NCI-H128 (cell line): ENCODE data around the gene CD80.
"Not testable (repeated sequence)": the region's sequence is repeated elsewhere in the genome, so short reads cannot be mapped to it uniquely, and the experiment has no call there.

ENCODE experiments used
- DNase-seq: peaks from one replicate; lab custom pipeline; 2025; ENCODE audit not compliant: unreplicated experiment; lab: John Stamatoyannopoulos, UW

Gene CD80

DNA sequence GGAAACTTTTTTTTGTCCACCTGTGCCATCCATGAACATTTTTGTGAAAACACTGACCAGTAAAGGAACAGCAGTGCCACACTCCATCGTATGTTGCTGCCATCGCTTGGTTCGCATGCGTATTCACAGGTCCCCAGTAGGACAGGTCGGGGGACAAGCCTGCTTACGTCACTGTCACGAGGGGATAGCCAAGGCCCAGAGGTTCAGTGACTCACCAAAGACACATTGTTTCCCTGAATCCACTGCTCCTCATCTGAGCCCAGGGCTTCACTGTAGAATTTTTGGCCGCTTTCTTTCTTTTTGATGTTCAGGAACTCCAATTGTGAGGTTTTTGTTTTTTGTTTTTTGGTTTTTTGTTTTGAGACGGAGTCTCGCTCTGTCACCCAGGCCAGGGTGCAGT, 25.8 kb upstream of the CD80 start:
- DNase-seq, result no peak

DNA sequence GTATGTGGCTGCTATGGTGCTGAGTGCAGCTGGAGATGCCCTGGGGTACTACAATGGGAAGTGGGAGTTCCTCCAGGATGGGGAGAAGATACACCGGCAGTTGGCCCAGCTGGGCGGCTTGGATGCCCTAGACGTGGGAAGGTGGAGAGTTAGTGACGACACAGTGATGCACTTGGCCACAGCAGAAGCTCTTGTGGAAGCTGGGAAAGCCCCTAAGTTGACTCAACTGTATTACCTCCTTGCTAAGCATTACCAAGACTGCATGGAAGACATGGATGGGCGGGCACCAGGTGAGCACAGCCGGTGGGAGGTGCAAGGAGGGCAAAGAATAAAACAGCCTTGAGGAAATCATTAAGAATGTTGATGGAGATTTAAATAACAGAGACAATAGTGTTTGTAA, 22.8 kb upstream of the CD80 start:
- no peak for DNase-seq

DNA sequence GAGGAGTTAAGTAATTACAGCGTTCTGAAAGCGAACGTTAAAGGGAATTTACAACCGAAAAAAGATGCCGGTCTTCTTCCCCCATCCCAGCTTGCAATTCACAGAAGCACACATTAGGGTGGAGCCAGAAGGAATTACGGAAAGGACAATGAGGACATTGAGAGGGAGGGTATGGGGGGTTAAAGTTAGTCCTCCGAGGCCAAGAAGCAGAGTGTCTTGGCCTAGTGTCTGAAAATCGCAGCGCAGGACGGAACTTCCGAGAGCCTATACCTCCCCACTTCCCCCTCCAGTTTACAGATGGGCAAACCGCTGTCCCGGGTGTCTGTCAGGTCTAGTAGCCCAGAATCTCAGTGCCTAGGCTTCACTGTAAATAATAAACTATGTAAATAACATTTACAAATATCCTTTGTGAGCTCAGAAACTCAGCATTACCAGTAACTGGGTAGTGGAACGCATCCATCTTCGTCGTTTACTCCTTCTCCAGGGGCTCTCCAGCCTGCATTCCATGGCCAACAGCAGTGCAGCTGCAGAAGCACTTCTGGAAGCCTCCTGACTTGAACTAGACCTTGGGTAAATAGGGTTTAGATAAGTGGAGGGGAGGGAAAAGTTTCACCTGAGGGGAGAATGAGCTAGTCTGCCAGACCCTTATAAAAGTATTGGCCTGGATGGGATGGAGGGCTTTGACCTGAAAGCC, 20.8 kb upstream of the CD80 start:
- DNase-seq, result no peak

DNA sequence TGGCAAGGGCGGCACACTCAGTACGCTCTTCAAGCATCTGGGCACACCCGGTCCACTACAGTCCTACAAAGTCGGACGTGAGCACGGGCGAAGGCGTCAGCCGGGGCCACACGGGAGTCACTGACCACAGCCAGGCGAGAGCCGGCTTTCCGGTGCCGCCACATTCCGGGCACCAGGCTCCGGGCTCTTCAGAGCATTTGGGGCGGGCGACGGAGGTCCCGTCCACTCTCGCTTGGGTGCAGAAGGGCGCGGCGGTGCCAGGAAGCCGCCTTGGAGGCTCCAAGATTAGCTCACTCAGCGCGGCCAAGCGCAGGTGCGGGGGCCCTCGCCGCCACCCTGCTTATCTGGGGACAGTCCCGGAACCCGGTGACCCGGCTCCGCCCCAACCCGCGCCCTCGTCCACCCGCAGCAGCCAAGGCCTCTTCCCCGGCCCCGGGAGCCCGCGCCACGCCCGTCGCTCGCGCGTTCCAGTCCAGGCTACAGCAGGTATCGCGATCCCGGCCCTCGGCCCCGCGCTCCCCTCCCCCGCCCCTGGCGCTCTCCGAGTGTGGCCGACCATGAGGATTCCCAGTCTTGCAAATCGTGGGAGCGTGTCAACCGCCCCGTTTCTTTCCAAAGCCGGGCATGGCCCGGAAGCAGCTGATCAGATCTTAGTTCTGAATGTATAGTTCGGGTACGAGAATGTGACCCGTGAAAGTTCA, 20.1 kb upstream of the CD80 start, which contains the start of gene ADPRH:
TSS of gene ADPRH (plus strand) at position 127 of the 701 bp plus-strand sequence. CDS start 2,678 bp downstream, outside the sequence.
- DNase-seq, result peak; percentile 17

DNA sequence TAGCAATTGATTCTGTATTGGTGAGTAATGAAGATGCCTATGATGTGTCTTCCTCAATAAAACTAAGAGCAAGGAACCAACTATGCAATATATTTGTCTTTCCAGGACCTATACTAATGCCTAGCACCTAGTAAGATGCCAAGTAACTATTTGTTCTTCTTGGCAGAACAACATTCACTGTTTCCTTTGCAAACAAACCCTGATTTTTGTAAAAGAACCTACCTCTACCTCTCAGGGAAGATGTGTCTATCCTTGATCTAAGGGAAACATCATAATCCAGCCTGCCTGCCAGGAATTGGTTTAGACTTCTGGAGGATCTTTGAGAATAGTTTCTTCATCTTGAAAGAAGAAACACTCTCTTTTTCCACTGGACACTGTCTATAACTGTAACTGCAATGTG, 16.1 kb upstream of the CD80 start:
- DNase-seq, result no peak

DNA sequence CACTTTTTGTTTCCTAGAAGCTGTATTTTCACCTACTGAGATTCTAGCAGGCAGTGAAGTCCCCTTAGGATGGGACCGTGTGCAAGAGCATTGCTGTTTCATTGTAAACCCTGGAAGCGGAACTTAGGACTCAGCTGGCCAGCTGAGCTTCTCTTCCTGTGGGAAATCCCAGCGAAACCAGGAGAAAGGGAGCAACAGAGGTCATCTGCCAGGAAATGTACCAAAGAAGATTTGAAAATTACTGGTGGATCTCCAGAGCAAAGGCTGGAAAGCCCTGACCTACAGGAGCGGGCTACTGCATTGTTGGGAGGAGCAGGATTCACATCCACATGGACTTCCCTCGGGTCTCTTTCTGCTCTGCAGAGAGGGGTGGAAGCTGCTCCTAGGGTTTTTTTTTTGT, 12.3 kb upstream of the CD80 start:
- no peak for DNase-seq

DNA sequence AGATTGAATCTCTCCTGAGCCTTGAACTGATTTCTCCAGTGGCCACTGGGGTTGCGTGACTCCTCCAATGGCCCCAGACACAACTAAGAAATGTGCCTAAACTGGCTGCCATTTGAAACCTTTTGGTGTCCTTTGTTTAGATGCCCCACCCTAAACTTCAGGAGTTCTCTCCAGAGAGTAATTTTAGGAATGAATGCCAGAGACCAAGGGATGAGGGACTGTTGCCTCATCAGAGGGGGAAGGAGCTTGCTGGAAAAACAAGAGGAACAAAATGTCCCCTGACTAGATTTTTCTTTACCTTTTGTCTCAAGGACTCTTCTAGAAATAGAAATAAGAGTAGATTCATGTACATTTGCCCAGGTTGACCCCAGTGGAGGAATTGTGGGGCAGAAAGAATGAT, 11.8 kb upstream of the CD80 start:
- DNase-seq, result no peak

DNA sequence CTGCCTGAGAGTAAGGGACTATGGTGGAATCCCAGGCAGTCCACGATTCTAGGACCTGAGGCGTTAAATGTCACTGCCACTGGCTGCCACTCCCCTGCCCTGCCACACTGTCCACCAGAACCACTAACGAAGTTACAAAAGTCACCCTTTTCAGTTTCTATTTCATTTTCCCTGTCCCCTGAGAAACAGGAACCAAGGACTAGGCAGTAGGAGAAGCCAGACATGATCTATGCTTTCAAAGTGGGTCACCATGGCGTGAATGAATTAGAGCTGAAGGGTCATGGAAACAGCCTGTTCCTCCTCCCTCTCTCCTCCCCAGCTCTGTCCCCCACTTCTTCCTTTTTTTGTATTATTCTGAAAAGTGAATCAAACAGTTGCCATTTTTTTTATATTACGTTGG, 10.8 kb upstream of the CD80 start:
- DNase-seq, result no peak

DNA sequence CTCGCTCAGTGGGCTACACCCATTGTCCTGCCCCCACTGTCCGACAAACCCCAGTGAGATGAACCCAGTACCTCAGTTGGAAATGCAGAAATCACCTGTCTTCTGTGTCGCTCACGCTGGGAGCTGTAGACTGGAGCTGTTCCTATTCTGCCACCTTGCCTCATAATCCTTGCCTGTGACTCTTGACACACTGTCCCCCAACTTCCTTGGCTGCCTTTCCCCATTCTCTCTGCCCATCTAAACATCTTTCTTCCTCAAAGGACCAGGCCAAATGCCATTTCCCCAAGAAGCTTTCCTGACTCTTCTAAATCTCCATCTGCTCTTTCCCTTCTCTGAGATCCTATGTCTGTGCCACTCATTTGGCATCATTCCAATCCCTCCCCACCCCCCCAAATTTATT, 9.7 kb upstream of the CD80 start:
- DNase-seq, result no peak

DNA sequence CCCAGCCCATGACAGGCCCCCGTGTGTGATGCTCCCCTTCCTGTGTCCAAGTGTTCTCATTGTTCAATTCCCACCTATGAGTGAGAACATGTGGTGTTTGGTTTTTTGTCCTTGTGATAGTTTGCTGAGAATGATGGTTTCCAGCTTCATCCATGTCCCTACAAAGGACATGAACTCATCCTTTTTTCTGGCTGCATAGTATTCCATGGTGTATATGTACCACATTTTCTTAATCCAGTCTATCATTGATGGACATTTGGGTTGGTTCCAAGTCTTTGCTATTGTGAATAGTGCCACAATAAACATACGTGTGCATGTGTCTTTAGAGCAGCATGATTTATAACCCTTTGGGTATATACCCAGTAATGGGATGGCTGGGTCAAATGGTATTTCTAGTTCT, 3.9 kb upstream of the CD80 start:
- not testable (repeated sequence) for DNase-seq

DNA sequence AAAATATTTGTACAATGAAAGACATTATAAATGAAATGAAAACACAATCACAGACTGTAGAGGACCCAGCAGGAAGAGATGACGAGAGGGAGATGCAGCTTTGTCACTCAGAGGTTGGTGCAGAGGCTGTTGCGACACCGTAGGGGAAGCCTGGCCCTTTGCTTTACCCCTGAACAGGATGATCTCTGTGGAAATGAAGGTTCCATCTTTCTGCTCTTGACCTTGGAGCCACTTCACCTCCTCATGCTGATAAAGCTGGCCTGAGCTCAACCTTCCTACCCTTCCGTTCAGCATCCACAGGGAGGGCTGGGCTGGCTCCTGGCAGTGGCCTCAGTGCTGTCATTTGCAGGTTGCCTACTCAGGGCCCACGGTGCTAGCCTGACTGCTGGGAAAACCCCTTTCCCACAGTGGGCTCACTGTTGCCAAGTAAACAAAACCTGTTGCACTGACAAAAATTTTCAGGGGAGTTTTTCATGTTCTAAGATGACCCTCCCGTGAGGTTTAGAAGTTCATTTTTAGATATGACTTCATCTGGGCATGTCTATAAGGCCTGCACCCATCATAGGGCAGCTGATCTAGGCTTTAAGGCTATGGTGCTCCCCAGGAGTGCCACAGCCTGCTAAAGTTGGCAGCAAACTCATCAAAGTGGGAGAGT, 3.0 kb upstream of the CD80 start:
- no peak for DNase-seq

DNA sequence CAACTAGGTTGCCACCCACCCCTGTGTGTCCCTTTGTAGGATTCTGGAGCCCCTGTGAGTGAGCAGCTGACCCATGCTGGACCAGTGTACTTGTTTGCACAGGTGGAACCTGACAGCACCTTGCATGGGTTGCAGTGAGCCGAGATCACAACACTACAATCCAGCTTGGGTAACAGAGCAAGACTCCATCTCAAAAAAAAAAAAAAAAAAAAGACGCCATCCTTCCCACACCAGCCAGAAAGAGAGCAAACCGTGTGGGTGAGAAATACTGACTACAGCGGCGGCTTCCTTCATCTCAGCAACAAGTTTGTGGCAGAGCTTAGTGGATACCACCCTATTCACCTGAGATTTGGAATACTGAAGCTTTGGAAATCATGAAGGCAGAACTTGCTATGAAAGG, 746 bp upstream of the CD80 start:
- no peak for DNase-seq

DNA sequence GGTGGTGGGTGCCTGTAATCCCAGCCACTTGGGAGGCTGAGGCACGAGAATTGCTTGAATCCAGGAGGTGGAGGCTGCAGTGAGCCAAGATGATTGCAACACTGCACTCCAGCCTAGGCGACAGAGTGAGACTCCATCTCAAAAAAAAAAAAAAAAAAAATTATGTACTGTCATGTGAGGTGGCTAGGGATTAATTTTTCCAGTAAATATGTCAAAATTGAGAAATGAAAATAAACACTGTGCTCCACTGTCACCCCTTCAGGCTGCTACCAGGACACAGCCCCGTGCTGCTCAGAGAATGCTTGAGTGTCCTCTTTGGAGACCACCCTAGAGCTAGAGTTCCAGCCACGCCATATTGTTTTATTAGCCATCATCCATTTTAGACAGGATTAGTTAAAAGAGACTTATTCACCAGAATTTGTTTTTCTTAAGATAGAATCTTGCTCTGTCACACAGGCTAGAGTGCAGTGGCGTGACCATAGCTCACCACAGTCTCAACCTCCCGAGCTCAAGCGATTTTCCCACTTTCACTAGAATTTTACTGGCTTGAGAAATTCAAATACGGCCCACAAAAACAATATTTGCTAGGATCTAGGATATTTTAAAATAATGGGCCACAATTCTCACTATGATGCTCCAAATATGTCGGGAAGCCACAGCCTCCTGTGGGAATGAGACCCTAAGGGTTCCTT, 642 bp downstream of the CD80 start:
- no peak for DNase-seq

DNA sequence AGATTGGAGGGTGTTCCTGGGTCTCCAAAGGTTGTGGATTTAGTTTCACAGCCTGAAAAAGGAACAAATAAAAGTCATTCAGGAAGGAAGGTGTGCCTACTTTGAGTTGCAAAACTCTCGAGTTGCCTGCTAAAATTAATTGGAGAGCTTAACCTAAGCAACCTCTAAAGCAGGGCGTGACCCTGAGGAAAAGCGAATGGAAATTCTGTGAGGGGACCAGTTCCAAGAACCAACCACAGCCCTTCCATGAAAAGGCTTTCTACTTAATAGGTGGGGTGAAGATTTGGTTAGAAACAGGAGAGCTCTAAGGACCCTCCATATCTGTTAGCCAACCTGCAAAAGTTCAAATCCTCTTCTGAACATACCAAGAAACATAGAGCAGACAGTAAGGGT, 1.5 kb downstream of the CD80 start:
- no peak for DNase-seq

DNA sequence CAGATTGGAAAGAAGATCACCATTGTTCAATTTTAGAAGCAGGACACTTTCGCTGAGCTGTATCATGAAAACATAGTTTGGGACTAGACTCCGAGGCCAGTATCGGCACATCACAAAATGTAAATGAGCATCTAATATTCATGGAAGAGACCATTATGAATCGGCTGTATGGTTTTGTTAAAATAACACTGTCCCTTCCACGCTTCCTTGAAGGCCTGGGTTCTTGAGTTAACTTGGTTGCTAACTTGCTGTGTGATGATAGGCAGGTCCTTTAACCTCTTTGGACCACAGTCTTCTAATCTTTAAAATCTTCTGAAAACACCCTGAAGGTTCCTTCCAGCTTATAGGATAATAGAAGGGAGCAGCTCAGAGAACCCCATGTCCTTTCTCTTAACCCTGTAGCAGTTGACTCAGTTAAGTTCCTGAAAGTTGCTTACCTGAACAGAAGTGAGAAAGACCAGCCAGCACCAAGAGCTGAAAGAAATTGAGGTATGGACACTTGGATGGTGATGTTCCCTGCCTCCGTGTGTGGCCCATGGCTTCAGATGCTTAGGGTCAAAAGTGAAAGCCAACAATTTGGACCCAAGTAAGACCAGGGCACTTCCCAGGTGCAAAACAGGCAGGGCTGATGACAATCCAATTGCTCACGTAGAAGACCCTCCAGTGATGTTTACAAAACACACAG, 2.1 kb downstream of the CD80 start:
- DNase-seq, result no peak

DNA sequence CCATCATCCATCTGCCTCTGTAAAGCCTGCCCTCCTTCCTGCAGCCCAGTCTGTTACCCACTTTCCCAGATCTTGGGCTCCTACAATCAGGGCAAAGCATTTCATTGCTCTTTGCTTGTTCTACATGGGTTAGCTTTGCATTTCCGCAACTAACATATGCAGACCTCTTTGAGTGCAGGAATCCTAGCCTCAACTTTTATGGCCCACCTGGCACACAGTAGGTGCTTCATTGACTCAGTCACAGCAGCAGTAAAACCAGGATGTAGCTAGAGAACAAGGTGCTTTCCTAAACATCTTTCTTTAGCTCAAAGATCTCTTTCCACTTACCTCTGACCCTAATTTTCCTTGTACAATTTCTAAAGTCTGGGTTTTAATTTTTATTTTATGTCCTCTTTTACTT, 3.5 kb downstream of the CD80 start:
- DNase-seq, result no peak

DNA sequence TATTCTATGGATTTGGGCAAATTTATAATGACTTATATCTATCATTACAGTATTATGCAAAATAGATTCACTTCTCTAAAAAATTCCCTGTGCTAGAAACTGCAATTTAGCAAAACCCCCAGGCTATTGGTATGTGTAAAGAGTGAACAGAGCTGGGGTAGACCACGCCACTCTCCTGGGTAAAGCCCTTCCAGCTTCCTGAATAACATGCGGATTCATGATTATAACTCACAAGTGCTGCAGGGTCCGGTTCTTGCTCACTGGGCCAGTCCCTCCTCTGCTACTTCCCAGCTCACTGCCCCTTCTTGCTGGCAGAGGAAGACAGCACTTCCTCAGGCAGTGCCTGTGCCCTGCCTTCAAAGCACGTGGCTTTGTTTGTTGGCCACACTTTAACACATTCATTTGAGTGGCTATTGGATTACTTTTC, 4.1 kb downstream of the CD80 start:
- no peak for DNase-seq

DNA sequence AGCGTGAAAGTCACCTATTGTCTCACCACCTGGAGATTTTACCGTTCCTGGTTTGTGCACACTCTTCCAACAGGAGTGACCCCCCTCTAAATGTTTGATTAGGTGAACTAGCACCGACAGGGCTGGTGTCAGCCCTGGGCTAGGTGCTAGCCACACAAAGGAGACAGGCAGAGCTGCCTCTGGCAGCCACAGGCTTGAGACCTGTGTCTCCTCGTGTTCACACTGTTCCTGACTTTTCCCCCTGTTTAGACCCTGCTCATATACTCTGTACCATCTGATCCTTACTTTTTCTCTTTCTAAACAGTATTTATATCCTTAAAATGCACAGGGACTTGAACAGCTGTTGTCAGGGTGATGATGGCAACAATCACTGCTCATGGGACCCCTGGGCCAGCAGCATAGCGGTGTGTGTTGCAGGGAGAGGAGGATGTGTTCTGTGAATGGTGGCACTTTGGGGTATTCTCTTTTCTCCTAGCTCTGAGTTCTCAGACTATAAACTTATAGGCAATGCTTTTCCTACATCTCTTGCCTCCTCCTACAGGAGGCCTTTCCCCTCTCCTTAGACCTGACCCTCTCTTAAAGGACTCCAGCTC, 5.5 kb downstream of the CD80 start:
- DNase-seq, result no peak

DNA sequence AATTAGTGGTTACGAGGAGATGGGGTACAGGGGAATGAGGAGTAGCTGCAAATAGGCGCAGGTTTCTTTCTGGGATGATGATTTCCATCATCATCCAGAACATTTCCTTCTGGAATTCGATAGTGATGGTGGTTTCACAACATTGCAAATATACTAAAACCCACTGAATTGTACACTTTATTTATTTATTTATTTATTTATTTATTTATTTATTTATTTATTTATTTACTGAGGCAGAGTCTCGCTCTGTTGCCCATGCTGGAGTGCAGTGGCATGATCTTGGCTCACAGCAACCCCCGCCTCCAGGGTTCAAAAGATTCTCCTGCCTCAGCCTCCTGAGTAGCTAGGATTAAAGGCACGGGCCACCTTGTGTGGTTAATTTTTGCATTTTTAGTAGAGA, 6.5 kb downstream of the CD80 start:
- not testable (repeated sequence) for DNase-seq

DNA sequence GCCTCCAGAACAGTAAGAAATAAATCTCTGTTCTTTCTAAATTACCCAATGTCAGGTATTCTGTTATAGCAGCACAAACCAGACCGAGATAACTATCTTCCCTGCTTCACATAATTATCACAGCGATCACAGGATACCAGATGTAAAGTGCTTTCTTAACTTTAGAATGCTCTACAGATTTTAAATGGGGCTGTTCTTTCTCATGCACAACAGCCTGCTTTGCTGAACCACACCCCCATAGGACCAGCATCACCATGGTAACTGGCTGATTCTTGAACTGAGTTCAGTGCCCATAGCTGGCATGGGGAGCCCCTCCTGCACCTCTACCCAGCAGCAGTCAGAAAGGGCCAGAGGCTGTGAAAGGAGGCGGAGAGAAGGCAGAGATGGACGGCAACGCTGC, 7.8 kb downstream of the CD80 start:
- DNase-seq, result no peak
